HG03558 (cell line): ENCODE results near the gene BANP.
"Not testable (repeated sequence)": the region's sequence is repeated elsewhere in the genome, so short reads cannot be mapped to it uniquely, and the experiment has no call there.

ENCODE experiments used
- ATAC-seq: cut with Tn5 transposase; IDR thresholded peaks from one replicate; pipeline ENCODE4 v1.9.1; 2021; ENCODE audit warnings: moderate number of reproducible peaks; ENCODE audit not compliant: unreplicated experiment; ENCODE audit errors: extremely low read depth

The BANP gene

GRCh38 chr16:88073201-88073721 is 122.0 kb downstream of the BANP start:
- no peak for ATAC-seq

GRCh38 chr16:88074041-88074440 is 122.8 kb downstream of the BANP start:
- ATAC-seq = no peak

- no peak for ATAC-seq
Measured at GRCh38 chr16:88076211-88076931, 125.1 kb downstream of the BANP start.

GRCh38 chr16:88076932-88077320 is 125.7 kb downstream of the BANP start:
- not testable (repeated sequence) for ATAC-seq

GRCh38 chr16:88077328-88078108 is 126.3 kb downstream of the BANP start:
- ATAC-seq = no peak

GRCh38 chr16:88078111-88078775 is 127.0 kb downstream of the BANP start:
- ATAC-seq = no peak

- no peak for ATAC-seq
Measured at GRCh38 chr16:88083582-88083981, 132.3 kb downstream of the BANP start.

- no peak for ATAC-seq
Measured at GRCh38 chr16:88084881-88085280, 133.6 kb downstream of the BANP start.

- no peak for ATAC-seq
Measured at GRCh38 chr16:88086571-88087516, 135.6 kb downstream of the BANP start.

GRCh38 chr16:88087517-88087877 is 136.3 kb downstream of the BANP start:
- no peak for ATAC-seq

- no peak for ATAC-seq
Measured at GRCh38 chr16:88088161-88088581, 136.9 kb downstream of the BANP start.

- not testable (repeated sequence) for ATAC-seq
Measured at GRCh38 chr16:88088611-88089010, 137.4 kb downstream of the BANP start.

- not testable (repeated sequence) for ATAC-seq
Measured at GRCh38 chr16:88089071-88089470, 137.8 kb downstream of the BANP start.

GRCh38 chr16:88089632-88090376 is 138.6 kb downstream of the BANP start:
- ATAC-seq = not testable (repeated sequence)

- not testable (repeated sequence) for ATAC-seq
Measured at GRCh38 chr16:88090377-88091175, 139.3 kb downstream of the BANP start.

- not testable (repeated sequence) for ATAC-seq
Measured at GRCh38 chr16:88091221-88091971, 140.2 kb downstream of the BANP start.

- not testable (repeated sequence) for ATAC-seq
Measured at GRCh38 chr16:88091972-88092302, 140.7 kb downstream of the BANP start.
